GM18498 (cell line): ENCODE data around the gene NT5E.
"Not testable (repeated sequence)": the region's sequence is repeated elsewhere in the genome, so short reads cannot be mapped to it uniquely, and the experiment has no call there.

ENCODE experiments used
- ATAC-seq: cut with Tn5 transposase; IDR thresholded peaks from one replicate; pipeline ENCODE4 v1.9.1; 2021; ENCODE audit warnings: mild to moderate bottlenecking, moderate library complexity; ENCODE audit not compliant: unreplicated experiment

Gene NT5E

DNA sequence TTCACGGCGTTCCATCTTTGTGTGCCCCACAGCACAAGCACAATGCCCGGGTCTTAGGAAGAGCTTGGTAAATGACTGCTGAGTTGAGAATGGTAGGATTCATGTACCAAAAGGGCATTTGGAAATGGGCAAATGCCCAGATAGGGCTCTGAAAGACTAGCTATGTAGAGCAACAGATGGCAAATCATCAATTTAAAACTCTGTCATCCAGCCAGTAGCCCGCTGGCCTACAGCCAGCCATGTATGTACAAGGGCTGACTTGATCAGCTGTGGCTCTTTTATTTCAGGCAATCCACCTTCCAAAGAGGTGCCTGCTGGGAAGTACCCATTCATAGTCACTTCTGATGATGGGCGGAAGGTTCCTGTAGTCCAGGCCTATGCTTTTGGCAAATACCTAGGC, 35.1 kb downstream of the NT5E start:
- no peak for ATAC-seq

- no peak for ATAC-seq
Observed at GRCh38 chr6:85490516-85491248, 40.8 kb downstream of the NT5E start.

DNA sequence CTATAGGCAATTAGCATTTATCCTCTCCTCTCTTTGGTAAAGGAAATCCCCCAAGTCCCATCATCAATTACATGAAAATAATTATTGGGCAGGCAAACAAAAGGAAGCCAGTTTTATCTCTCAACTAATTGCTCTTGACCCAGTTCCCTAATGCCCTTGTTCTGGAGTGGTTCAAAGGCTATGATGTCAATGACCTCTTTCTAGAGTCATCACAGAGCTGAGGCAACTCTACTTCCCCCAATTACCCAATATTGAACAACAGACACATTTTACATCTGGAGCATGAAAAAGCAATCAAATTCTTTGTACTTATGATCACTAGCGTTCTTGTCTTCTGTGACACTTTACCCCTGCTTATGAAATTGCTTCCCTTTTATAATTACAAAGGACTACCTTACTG, 43.5 kb downstream of the NT5E start:
- no peak for ATAC-seq

DNA sequence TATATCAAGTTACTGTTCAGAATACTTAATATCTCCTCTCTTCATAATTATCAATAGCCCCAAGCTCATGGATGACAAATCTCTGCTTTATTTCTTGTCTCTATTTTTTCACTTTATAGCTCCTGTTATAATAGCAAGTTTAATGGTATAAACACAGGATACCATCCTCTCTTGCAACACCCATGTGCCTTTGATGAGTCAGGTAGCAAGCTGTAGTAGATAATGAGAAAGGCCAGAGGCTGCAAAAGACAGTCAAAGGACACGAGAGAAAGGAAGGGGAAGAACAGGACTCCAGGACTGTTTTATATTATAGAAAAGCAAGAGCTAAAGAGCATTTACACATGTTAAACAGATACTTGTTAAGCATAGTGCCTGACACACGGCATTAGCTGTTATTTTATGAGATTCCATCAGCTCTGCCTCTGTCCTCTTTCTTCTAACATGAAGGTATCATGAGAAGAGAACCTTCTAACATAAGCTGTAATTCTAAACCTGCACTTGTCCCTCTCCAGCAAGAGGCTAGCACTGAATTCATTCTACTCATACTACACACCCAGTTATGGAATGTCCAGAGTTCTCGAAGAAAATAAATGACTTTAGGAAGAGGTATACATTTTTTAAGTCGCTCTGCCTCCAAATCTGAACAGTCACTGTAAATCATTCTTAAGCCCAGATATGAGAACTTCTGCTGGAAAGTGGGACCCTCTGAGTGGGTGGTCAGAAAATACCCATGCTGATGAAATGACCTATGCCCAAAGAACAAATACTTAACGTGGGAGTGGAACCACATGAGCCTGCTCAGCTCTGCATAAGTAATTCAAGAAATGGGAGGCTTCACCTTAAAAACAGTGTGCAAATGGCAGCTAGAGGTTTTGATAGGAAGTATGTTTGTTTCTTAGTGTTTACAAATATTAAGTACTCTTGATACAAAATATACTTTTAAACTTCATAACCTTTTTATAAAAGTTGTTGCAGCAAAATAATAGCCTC, 45.0 kb downstream of the NT5E start:
- ATAC-seq = no peak

GRCh38 chr6:85496009-85496579, 46.2 kb downstream of the NT5E start:
- no peak for ATAC-seq

- ATAC-seq = no peak
Observed at GRCh38 chr6:85496856-85497255, 47.0 kb downstream of the NT5E start.

DNA sequence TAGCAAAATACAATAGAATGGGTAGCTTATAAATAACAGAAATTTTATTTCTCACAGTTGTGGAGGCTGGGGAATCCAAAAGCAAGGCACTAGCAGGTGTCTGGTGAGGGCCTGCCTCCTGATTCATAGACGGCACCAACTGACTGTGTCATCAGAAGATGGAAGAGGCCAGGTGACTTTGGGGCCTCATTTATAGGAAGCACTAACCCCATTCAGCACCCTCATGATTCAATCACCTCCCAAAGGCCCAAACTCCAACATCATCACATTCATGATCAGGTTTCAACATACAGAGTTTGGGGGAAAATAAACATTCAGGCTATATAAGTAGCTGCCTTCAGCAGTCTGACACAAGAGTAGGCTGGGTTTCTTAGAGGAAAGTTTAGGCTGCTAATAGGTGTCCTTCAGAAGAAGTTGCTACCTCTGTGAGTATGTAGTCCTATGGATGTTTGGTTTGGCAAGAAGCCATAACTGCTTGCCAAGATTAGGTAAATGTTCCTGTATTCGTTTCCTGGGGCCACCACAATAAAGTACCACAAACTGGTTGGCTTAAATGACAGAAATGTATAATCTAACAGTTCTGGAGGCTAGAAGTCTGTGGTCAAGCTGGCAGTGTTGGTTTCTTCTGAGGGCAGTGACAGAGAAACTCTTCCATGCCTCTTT, 48.8 kb downstream of the NT5E start:
- no peak for ATAC-seq

DNA sequence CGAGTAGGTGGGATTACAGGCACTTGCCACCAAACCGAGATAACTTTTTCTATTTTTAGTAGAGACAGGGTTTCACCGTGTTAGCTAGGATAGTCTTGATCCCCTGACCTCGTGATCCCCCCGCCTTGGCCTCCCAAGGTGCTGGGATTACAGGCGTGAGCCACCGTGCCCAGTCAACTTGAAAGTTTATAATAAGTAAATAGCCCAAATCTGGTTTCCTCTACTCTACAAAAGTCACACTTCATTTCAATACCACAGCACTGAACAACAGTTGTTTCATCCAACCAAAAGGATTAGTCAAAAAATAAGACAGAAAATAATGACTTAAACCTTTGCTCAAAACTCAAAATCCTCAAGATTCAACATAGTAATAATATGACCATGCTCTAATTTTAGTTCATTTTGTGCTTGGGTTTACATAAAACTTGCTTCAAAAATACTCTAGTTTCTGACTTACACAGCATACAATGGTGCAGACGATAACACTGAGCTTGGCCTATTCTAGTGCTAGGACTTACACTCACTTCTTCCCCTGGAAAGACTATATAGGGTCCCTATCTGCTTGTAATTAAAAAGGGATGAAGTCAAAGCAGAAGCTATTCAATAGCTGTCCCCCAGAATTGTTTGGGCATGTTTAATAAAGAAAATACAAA, 56.7 kb downstream of the NT5E start:
- ATAC-seq = no peak

DNA sequence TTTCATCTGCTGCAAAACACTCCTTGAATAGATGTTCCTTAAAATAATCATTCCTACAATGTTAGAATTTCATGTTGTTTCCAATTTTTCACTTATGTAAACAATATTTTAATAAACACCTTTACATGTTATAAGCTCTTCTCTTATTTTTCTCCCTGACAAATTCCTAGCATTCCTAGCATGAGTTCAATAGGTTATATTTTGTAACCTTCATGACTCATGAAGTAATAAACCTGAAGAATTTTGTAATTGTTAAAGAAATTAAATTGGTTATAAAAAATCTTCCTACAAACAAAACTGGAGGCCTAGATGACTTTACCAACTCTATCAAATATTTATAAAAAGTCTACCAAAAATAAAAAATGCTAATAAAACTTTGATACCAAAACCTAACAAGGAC, 66.3 kb downstream of the NT5E start:
- no peak for ATAC-seq

DNA sequence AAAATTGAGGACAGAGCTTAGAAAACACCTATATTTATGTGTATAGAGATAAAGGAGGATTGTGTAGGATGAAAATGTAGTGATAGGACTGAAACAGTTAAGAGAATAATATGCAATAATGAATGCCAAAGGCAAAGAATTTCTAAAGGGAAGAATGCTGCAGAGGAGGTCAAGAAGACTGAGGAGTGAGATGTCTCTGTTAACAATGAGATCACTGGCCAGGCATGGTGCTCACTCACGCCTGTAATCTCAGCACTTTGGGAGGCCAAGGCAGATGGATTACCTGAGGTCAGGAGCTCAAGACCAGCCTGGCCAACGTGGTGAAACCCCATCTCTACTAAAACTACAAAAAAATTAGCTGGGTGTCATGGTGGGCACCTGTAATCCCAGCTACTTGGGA, 74.4 kb downstream of the NT5E start:
- ATAC-seq = not testable (repeated sequence)

DNA sequence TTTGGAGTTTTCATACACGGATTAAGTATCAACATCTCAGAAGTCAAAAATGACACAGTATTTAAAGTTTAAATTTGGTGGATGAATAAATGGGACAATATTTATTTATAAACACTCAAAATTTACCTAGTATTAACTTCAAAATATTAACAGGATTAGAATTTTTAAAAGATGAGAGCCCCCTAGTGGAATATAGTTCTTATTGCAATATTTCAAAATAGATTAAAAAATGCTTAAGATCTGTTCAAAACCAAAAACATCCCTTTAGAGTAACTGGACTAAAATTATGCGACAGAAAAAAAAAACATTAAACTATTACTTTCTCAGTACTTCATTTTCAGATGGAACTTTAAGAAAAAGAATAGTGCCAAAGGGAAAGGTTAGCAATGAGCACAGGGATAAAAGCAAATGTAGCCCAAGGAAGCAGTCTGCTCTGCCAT, 87.2 kb downstream of the NT5E start:
- no peak for ATAC-seq

DNA sequence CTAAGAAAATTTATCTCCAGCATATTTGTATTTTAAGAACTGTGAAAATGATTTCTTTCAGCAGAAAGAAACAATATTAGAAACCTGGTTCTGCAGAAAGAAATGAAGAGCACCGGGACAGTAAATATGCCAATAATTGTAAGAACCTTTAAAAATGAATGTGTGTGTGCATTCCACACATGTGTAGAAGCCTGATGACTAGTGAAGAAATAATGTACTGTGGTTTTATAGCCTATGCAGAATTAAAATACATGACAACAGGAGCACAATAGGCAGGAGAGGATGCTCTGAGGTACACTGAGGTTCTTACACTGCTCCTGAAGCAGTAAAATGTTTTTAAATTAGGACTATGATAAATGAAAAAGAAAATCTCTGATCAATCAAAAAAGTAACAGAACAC, 94.9 kb downstream of the NT5E start:
- no peak for ATAC-seq
